ENCODE measurements around the gene MARK4. TPM values are rescaled to one million over a fixed set of nuclear protein-coding genes. Genes with fewer than 3 reads are reported as not detected.
"Not testable (repeated sequence)": the region's sequence is repeated elsewhere in the genome, so short reads cannot be mapped to it uniquely, and the experiment has no call there.

Gene MARK4
- polyA plus RNA-seq, 2 of the 4 experiments (the other 2 are of a cell fraction): 6.3 to 7.8 TPM

- no peak overlapping the region for H3K4me3 ChIP-seq
- ATAC-seq (no peak), FAIRE-seq (no peak), DNase-seq (ENCODE audit: low read depth in 1 of 2, low spot score in 1 of 2) (no peak)
- H3K4me2 ChIP-seq: no peak overlapping the region
- ChIA-PET POLR2A (no interaction called here), CTCF (no interaction called here)
- H3K27ac ChIP-seq: no peak overlapping the region
- no peaks in the 10 kb centered on the region for H3K9me3 ChIP-seq
- no peaks in the 10 kb centered on the region for H3K4me1 ChIP-seq
- TF ChIP-seq HEYL (CRISPR knock-in tag; IDR thresholded peaks at IDR 0.05): no peak
- 84% methylated on average over 6 of the region's 12 CpGs for WGBS (ENCODE audit: missing lambda C conversion rate)
Measured at GRCh38 chr19:45267296-45267695, 16.2 kb downstream of the MARK4 start.

- DNase-seq (ENCODE audit: low read depth in 1 of 2, low spot score in 1 of 2); POLR2A ChIA-PET; ATAC-seq; H3K9me3 ChIP-seq; FAIRE-seq; H3K4me2 ChIP-seq; H3K4me3 ChIP-seq; H3K27ac ChIP-seq; H3K4me1 ChIP-seq: not testable (repeated sequence)
- CTCF ChIA-PET: interaction anchor here (0.6 to 1.6 kb wide), 4 partner anchors 13 to 70 kb away, joined by 3 read pairs; no protein-coding TSS in a partner anchor
- 89% methylated on average over 13 of the region's 13 CpGs for WGBS (ENCODE audit: missing lambda C conversion rate)
Measured at GRCh38 chr19:45269939-45270338, 18.9 kb downstream of the MARK4 start.

- no peak for DNase-seq (ENCODE audit: low read depth in 1 of 2, low spot score in 1 of 2)
- H3K27ac ChIP-seq: no peak overlapping the region
- H3K4me3 ChIP-seq: no peak overlapping the region
- 91% methylated on average over 5 of the region's 21 CpGs for WGBS (ENCODE audit: missing lambda C conversion rate)
- H3K4me2 ChIP-seq: no peak overlapping the region
- H3K4me1 ChIP-seq: no peaks in the 10 kb centered on the region
- TF ChIP-seq PHF8 (IDR thresholded peaks at IDR 0.05; ENCODE audit: borderline replicate concordance, low read depth) (no peak), EHMT2 (IDR thresholded peaks at IDR 0.05; ENCODE audit: low read depth) (no peak), RNF2 (IDR thresholded peaks at IDR 0.05; ENCODE audit: borderline replicate concordance, low read depth) (no peak), NFE2L2 (conservative IDR thresholded peaks at IDR 0.05; ENCODE audit: low read length) (no peak)
- ChIA-PET CTCF (interaction anchor here (1.1 kb wide), 1 partner anchor 14 kb away, joined by 3 read pairs; no protein-coding TSS in a partner anchor), POLR2A (no interaction called here)
- no peak for FAIRE-seq
- no peaks in the 10 kb centered on the region for H3K9me3 ChIP-seq
- no peak for ATAC-seq
Measured at GRCh38 chr19:45271098-45271734, 20.1 kb downstream of the MARK4 start.

- no peak overlapping the region for H3K27ac ChIP-seq
- H3K4me1 ChIP-seq: no peaks in the 10 kb centered on the region
- DNase-seq (ENCODE audit: low read depth in 1 of 2, low spot score in 1 of 2) (no peak), ATAC-seq (no peak), FAIRE-seq (no peak)
- ChIA-PET CTCF (no interaction called here), POLR2A (no interaction called here)
- H3K9me3 ChIP-seq: no peaks in the 10 kb centered on the region
- no peak overlapping the region for H3K4me3 ChIP-seq
- no peak overlapping the region for H3K4me2 ChIP-seq
- 81% methylated on average over 6 of the region's 7 CpGs for WGBS (ENCODE audit: missing lambda C conversion rate)
- TF ChIP-seq ZFP36 (IDR thresholded peaks at IDR 0.05; ENCODE audit: borderline replicate concordance, partially characterized antibody): no peak
- TF ChIP-seq CBX8 (IDR thresholded peaks at IDR 0.05): no peak
- TF ChIP-seq ATOH8 (CRISPR knock-in tag; IDR thresholded peaks at IDR 0.05; ENCODE audit: low read depth): no peak
- no peak for TF ChIP-seq EHMT2 (IDR thresholded peaks at IDR 0.05; ENCODE audit: low read depth)
- no peak for TF ChIP-seq GATA3 (IDR thresholded peaks at IDR 0.05; ENCODE audit: borderline replicate concordance)
- TF ChIP-seq RCOR1 (IDR thresholded peaks at IDR 0.05; ENCODE audit: low read depth, low read length): no peak
- no peak for TF ChIP-seq CEBPB (IDR thresholded peaks at IDR 0.05)
- TF ChIP-seq BCL3 (IDR thresholded peaks at IDR 0.05): no peak
- no peak for TF ChIP-seq E2F6 (IDR thresholded peaks at IDR 0.05; ENCODE audit: borderline replicate concordance, low read depth)
- no peak for TF ChIP-seq KDM1A (IDR thresholded peaks at IDR 0.05; ENCODE audit: low read depth)
- no peak for TF ChIP-seq JUN (IDR thresholded peaks at IDR 0.05)
- no peak for TF ChIP-seq SREBF2 (IDR thresholded peaks at IDR 0.05)
- TF ChIP-seq ZC3H11A (IDR thresholded peaks at IDR 0.05): no peak
- no peak for TF ChIP-seq EP300 (IDR thresholded peaks at IDR 0.05)
Measured at GRCh38 chr19:45271735-45272108, 20.7 kb downstream of the MARK4 start.
